HEK293T (cell line): Measurements from ENCODE around the gene TCF12.

ENCODE experiments used
- CTCF ChIA-PET: fragments of 350-600 bp; formaldehyde crosslinking; extraction: SDS; loops from one replicate; lab custom pipeline; 2021; ENCODE audit warnings: antibody characterized with exemption, inconsistent platforms; lab: Yijun Ruan, JAX
- POLR2A ChIA-PET: fragments of 350-600 bp; formaldehyde crosslinking; extraction: SDS; loops from one replicate; lab custom pipeline; 2020; ENCODE audit warnings: antibody characterized with exemption, inconsistent platforms; lab: Yijun Ruan, JAX
- DNase-seq: peaks from one replicate; pipeline ENCODE4 v3.0.0; 2012; ENCODE audit warnings: mixed read lengths; ENCODE audit errors: extremely low spot score
- ARNT ChIP-seq: fragments of 450-650 bp; IDR thresholded peaks from 2 replicates; pipeline ENCODE4 v1.6.1; 2017; ENCODE audit warnings: mild to moderate bottlenecking
- BHLHE40 ChIP-seq: fragments of 450-650 bp; IDR thresholded peaks from 2 replicates; pipeline ENCODE4 v1.6.1; 2016; ENCODE audit warnings: mild to moderate bottlenecking, moderate library complexity, borderline replicate concordance
- CTBP1 ChIP-seq: fragments of 450-650 bp; IDR thresholded peaks from 2 replicates; pipeline ENCODE4 v1.6.1; 2016; ENCODE audit warnings: borderline replicate concordance
- ELF4 ChIP-seq: fragments of 450-650 bp; IDR thresholded peaks from 2 replicates; pipeline ENCODE4 v1.6.1; 2017; ENCODE audit warnings: antibody characterized with exemption
- FOXA1 ChIP-seq: fragments of 450-650 bp; IDR thresholded peaks from 2 replicates; pipeline ENCODE4 v1.6.1; 2016; ENCODE audit warnings: mild to moderate bottlenecking
- FOXK2 ChIP-seq: fragments of 450-650 bp; IDR thresholded peaks from 2 replicates; pipeline ENCODE4 v1.6.1; 2016; ENCODE audit warnings: mild to moderate bottlenecking
- FOXM1 ChIP-seq: fragments of 450-650 bp; IDR thresholded peaks from 2 replicates; pipeline ENCODE4 v1.6.1; 2017; ENCODE audit warnings: mild to moderate bottlenecking, borderline replicate concordance
- HDGF ChIP-seq: fragments of 450-650 bp; IDR thresholded peaks from 2 replicates; pipeline ENCODE4 v1.6.1; 2017; ENCODE audit warnings: antibody characterized with exemption, borderline replicate concordance
- L3MBTL2 ChIP-seq: fragments of 450-650 bp; conservative IDR thresholded peaks from 2 replicates; pipeline ENCODE4 v1.6.1; 2016; ENCODE audit warnings: mild to moderate bottlenecking
- LEF1 ChIP-seq: fragments of 450-650 bp; IDR thresholded peaks from 2 replicates; pipeline ENCODE4 v1.6.1; 2017; ENCODE audit warnings: mild to moderate bottlenecking, borderline replicate concordance
- NFRKB ChIP-seq: fragments of 450-650 bp; IDR thresholded peaks from 2 replicates; pipeline ENCODE4 v1.6.1; 2016; ENCODE audit warnings: mild to moderate bottlenecking, moderate library complexity
- PKNOX1 ChIP-seq: fragments of 450-650 bp; IDR thresholded peaks from 2 replicates; pipeline ENCODE4 v1.6.1; 2016
- SP1 ChIP-seq: fragments of 450-650 bp; IDR thresholded peaks from 2 replicates; pipeline ENCODE4 v1.6.1; 2017
- SUZ12 ChIP-seq: fragments of 450-650 bp; IDR thresholded peaks from 2 replicates; pipeline ENCODE4 v1.6.1; 2016; ENCODE audit warnings: mild to moderate bottlenecking
- TARDBP ChIP-seq: fragments of 450-650 bp; IDR thresholded peaks from 2 replicates; pipeline ENCODE4 v1.6.1; 2016
- ZNF384 ChIP-seq: fragments of 450-650 bp; IDR thresholded peaks from 2 replicates; pipeline ENCODE4 v1.6.1; 2016

Gene TCF12

GRCh38 chr15:57320631-57321220 is 402.3 kb downstream of the TCF12 start:
- POLR2A ChIA-PET: no interaction called here
- no peak for TF ChIP-seq HDGF
- no peak for TF ChIP-seq NFRKB
- TF ChIP-seq ELF4: no peak
- TF ChIP-seq ZNF384: no peak
- TF ChIP-seq ARNT: no peak
- no peak for TF ChIP-seq PKNOX1
- TF ChIP-seq FOXK2: no peak
- TF ChIP-seq LEF1: no peak

GRCh38 chr15:57321485-57321884 is 403.0 kb downstream of the TCF12 start:
- TF ChIP-seq ELF4 (no peak), HDGF (no peak)
- DNase-seq: no peak
- ChIA-PET CTCF (interaction anchor here (1.2 kb wide), 1 partner anchor 15 kb away, joined by 5 read pairs; no protein-coding TSS in a partner anchor), POLR2A (no interaction called here)

More at GRCh38 chr15:57320631-57321220, 402.3 kb downstream of the TCF12 start:
- no peak for DNase-seq
- CTCF ChIA-PET: no interaction called here

- TF ChIP-seq ZNF384 (no peak), SP1 (no peak), PKNOX1 (no peak), NFRKB (no peak), ELF4 (no peak), TARDBP (no peak), L3MBTL2 (no peak), FOXM1 (no peak), HDGF (no peak), BHLHE40 (no peak)
- CTCF ChIA-PET: interaction anchor here (1.2 kb wide), 1 partner anchor 15 kb away, joined by 5 read pairs; no protein-coding TSS in a partner anchor
- no peak for DNase-seq
- POLR2A ChIA-PET: no interaction called here
These were observed 403.6 kb downstream of the TCF12 start for GRCh38 chr15:57321973-57322601.

DNA sequence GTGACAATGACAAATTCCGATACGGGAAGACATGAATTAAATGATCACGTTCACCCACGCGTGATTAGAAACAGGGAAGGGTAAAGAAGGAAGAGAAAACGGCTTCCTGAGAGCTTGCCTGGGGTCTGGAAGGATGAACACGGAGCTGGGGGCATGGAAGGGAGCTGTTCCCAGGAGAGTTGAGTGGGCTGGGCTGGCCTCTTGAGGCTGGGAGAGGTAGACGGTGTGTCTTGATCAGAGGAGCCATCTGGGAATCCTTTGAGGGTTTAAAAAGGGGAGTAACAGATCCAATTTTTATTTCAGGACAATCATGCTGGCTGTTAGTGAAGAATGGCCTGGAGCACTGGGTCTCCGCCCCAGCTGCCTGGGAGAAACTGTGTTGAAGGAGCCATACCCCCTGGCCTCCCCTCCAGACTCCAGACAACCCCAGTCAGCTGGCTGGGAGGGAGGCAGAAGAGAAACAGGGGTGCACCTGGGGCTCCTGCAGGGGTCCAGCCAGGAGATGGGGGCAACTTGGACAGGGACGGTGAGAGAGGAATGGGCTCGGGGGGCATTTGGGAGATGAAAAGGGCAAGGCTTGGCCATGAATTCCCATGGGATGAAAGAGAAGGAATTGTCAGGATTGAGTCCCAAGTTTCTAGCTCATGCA is 404.3 kb downstream of the TCF12 start:
- TF ChIP-seq CTBP1 (no peak), ELF4 (no peak), SUZ12 (no peak), FOXA1 (no peak), LEF1 (no peak), FOXM1 (no peak), TARDBP (no peak), BHLHE40 (no peak), FOXK2 (no peak), SP1 (no peak), ARNT (no peak), L3MBTL2 (no peak), HDGF (no peak), PKNOX1 (no peak)
- no peak for DNase-seq
- CTCF ChIA-PET: no interaction called here
- POLR2A ChIA-PET: no interaction called here

DNA sequence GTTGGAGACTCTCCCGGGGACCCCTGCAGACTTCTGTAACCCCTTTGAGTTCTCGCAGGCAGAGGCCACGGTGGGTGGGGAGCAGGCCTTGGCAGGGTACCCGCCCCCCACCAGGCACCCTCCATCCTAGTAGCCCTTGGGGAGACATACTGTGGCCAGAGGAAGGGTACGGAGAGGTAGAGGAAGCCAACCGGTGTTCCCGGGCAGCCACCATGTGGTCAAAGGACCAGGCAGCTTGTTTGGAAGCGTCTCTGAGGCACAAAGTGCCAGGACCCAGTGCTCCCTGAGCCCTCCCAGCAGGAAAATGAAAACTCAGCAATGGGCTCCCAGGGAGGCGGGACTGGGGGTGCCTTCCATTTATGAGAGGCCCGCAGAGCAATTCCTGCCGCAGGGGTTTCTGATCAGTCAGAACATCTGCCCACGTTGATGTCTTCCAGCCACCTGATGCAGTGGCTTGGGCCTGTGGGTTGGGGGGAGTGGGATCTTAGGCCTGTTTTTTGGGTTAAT is 404.9 kb downstream of the TCF12 start:
- TF ChIP-seq BHLHE40 (no peak), PKNOX1 (no peak), SP1 (no peak), HDGF (no peak), FOXK2 (no peak), NFRKB (no peak), L3MBTL2 (no peak), FOXM1 (no peak), SUZ12 (no peak), FOXA1 (no peak), ZNF384 (no peak), TARDBP (no peak)
- ChIA-PET CTCF (interaction anchor here (0.7 kb wide), 1 partner anchor 408 kb away, joined by 3 read pairs; no protein-coding TSS in a partner anchor), POLR2A (no interaction called here)
- no peak for DNase-seq
